ENCODE measurements around the gene SH3YL1. TPM values are rescaled to one million over a fixed set of nuclear protein-coding genes. Genes with fewer than 3 reads are reported as not detected.
A peak's percentile ranks its signal among the peaks of the same experiment; 100 is the strongest.

SH3YL1 gene
- 10 to 100 TPM in 11 of 12 donors, not detected in 1; 28.2 to 66.8 (median 39.0) TPM for polyA plus RNA-seq (ENCODE audit: insufficient read length in 12 of 12)
- long read RNA-seq, donor 1, partial matches to known transcripts, result 0 of 8 reads
- long read RNA-seq, donor 1, other reads (novel, unspliced or antisense), result 0 of 8 reads
- long read RNA-seq, donor 2, partial matches to known transcripts, result 121 of 159 reads
- long read RNA-seq, donor 2, other reads (novel, unspliced or antisense), result 36 of 159 reads
- long read RNA-seq, donor 3, partial matches to known transcripts, result 0 of 2 reads
- long read RNA-seq, donor 3, other reads (novel, unspliced or antisense), result 0 of 2 reads
- long read RNA-seq, donor 4, partial matches to known transcripts, result 0 of 1 reads
- long read RNA-seq, donor 4, other reads (novel, unspliced or antisense), result 0 of 1 reads
- long read RNA-seq, donor 5, partial matches to known transcripts, result 0 of 2 reads
- long read RNA-seq, donor 5, other reads (novel, unspliced or antisense), result 0 of 2 reads
- long read RNA-seq, donor 6, partial matches to known transcripts, result 0 of 1 reads
- long read RNA-seq, donor 6, other reads (novel, unspliced or antisense), result 0 of 1 reads
- long read RNA-seq, donor 7, partial matches to known transcripts, result 0 of 2 reads
- long read RNA-seq, donor 7, other reads (novel, unspliced or antisense), result 0 of 2 reads
- long read RNA-seq, donor 8, partial matches to known transcripts, result 70 of 112 reads
- long read RNA-seq, donor 8, other reads (novel, unspliced or antisense), result 37 of 112 reads
- long read RNA-seq, donor 9, partial matches to known transcripts, result 0 of 2 reads
- long read RNA-seq, donor 9, other reads (novel, unspliced or antisense), result 0 of 2 reads
- long read RNA-seq, donor 10, partial matches to known transcripts, result 0 of 6 reads
- long read RNA-seq, donor 10, other reads (novel, unspliced or antisense), result 0 of 6 reads
- long read RNA-seq, donor 11, partial matches to known transcripts, result 0 of 1 reads
- long read RNA-seq, donor 11, other reads (novel, unspliced or antisense), result 0 of 1 reads

GRCh38 chr2:263774-264492 is at the start of gene SH3YL1:
Gene SH3YL1, minus strand, starts transcription at chr2:264032. Its CDS starts 48 bp downstream, at chr2:263984.
- no peak for DNase-seq

GRCh38 chr2:310994-311393 is 47.2 kb upstream of the SH3YL1 start:
- DNase-seq, result no peak

- DNase-seq, result no peak
Measured at GRCh38 chr2:309954-310510, 46.2 kb upstream of the SH3YL1 start.

GRCh38 chr2:309148-309953 is 45.5 kb upstream of the SH3YL1 start:
- DNase-seq, result no peak

- no peak for DNase-seq
Measured at GRCh38 chr2:305366-305765, 41.5 kb upstream of the SH3YL1 start.

GRCh38 chr2:296354-296753 is 32.5 kb upstream of the SH3YL1 start:
- DNase-seq, result no peak

- no peak for DNase-seq
Measured at GRCh38 chr2:295090-295489, 31.3 kb upstream of the SH3YL1 start.

- DNase-seq, result peak; percentile 86
Measured at GRCh38 chr2:290090-290722, 26.4 kb upstream of the SH3YL1 start.

- DNase-seq, result peak; percentile 17
Measured at GRCh38 chr2:289362-290089, 25.7 kb upstream of the SH3YL1 start.

GRCh38 chr2:288758-289361 is 25.0 kb upstream of the SH3YL1 start:
- no peak for DNase-seq

- DNase-seq, result no peak
Measured at GRCh38 chr2:287911-288757, 24.3 kb upstream of the SH3YL1 start, which contains the start of gene ALKAL2. Gene ALKAL2, minus strand, starts transcription at chr2:288091. Its CDS starts 256 bp downstream, at chr2:287835.

GRCh38 chr2:287471-287885 is 23.6 kb upstream of the SH3YL1 start:
- peak; percentile 31 for DNase-seq

- no peak for DNase-seq
Measured at GRCh38 chr2:286774-287392, 23.1 kb upstream of the SH3YL1 start.

- no peak for DNase-seq
Measured at GRCh38 chr2:286035-286434, 22.2 kb upstream of the SH3YL1 start.

- DNase-seq, result no peak
Measured at GRCh38 chr2:285531-285930, 21.7 kb upstream of the SH3YL1 start.

GRCh38 chr2:284896-285492 is 21.2 kb upstream of the SH3YL1 start:
- no peak for DNase-seq

All from muscle of arm (tissue), 14 donors.